GM19395 (cell line): ENCODE data around the gene TNRC6C.
"Not testable (repeated sequence)": the region's sequence is repeated elsewhere in the genome, so short reads cannot be mapped to it uniquely, and the experiment has no call there.

Experiments
- ATAC-seq: cut with Tn5 transposase; IDR thresholded peaks from one replicate; pipeline ENCODE4 v1.9.1; 2021; ENCODE audit warnings: mild to moderate bottlenecking, moderate library complexity; ENCODE audit not compliant: unreplicated experiment

Gene TNRC6C

DNA sequence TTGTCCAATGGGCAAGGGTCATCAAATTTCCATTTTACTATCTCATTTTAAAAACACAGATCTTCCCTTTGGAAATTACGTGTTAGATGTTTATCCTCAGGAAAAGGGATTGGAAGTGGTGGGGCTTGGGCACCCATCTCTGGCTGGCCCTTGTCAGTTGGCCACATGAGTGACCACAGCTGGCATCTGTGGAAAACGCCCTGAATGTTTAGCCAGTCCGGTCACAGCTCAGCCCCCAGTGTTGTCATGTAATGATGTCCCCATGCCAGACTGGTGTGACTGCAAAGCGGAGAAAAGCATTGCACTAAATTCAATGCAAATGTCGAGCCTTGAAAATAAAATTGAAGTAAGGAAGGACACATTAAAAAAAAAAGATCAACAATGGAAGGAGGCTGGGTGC, 117.0 kb downstream of the TNRC6C start:
- no peak for ATAC-seq

DNA sequence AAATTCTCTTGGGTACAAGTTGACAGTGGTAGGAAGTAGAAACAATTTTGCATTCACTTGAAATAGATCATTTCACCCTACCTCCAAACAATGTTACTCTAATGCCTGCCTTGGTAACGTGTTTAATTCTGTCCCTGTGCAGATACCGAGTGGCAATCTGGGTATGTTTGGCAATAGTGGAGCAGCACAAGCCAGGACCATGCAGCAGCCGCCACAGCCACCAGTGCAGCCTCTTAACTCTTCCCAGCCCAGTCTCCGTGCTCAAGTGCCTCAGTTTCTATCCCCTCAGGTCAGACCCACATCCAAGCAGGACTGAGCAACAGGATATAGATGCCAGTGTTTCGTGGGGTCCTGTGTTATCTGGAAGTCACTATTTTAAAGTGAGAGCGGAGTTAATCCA, 120.8 kb downstream of the TNRC6C start:
- no peak for ATAC-seq

DNA sequence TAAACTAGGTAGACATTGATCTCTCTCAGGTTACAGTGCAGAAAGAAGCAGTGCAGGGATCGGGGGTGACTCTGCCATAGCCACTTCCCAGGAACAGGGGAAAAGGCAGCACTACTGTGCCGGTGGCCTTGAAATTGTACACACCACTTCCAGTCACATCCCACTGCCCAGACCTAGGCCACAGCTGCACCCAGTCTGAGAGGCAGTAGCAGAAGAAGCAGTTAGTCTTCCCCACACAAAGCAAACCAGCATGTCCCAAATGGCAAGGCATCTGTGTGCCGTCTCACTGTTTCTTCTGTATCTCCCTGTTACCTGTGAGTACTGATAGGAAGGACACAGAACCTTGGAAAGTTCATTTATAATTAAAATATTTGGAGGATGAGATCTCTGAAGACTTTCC, 123.0 kb downstream of the TNRC6C start:
- no peak for ATAC-seq

DNA sequence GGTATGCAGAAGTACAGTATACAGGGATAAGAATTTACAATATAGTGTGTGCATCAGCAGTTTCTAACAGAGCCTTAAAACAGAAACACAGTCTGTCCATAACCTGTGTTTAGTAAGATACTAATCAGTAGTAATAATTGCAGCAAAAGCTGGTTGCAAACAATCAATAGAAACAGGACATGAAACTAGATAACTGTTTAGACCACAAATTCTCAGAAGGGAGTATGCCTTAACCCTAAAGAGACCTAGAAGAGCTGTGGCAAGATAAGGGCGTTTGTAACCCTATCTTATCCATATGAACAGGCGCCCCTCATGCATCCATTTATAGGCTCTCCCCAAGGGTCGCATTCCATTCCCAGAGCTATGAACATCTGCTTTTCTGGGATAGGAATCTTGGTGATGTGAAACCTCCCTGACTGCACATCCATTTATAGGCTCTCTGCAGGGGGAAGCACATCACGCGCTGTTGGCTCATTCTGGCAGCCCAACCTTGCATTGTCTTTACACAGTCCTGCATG, 123.9 kb downstream of the TNRC6C start:
- not testable (repeated sequence) for ATAC-seq

DNA sequence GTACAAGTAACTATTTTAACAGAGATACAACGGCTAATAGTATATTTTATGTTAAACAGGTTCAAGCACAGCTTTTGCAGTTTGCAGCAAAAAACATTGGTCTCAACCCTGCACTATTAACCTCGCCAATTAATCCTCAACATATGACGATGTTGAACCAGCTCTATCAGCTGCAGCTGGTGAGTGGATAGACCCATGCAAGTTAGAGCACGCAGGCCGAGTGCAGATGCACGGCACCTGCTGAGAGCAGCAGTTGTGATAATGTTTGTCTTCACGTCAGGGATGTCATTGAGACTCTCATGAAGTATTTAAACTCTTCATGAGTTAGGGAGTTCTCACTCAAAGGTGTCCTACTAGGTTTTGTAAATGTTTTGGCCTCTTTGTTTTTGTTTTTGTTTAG, 124.5 kb downstream of the TNRC6C start:
- ATAC-seq: no peak

DNA sequence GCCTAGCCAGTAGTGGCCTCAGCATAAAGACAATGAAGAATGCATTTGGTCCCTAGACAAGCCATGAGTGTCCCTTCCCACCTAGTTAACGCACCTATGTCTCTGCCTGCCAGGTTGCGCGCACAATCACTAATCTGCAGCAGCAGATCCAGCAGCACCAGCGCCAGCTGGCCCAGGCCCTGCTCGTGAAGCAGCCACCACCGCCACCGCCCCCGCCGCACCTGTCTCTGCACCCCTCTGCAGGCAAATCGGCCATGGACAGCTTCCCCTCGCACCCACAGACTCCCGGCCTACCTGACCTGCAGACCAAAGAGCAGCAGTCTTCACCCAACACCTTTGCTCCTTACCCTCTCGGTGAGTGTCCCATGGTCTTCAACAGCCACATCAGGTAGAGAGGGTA, 128.2 kb downstream of the TNRC6C start:
- no peak for ATAC-seq

DNA sequence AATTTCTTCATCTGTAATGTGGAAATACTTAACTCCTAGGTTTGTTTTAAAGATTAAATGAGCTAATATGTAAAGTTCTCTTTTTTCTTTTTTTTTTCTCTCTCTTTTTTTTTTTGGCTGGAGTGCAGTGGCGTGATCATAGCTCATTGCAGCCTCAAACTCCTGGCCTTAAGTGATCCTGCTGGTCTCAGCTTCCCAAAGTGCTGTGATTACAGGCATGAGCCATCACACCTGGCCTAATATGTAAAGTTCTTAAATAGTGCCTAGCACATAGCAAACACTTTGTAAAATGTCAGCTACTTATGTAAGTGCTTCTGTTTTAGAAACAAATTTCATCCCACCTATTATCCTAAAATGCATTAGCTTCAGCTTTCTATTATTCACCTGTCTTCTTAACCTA, 130.0 kb downstream of the TNRC6C start:
- no peak for ATAC-seq

DNA sequence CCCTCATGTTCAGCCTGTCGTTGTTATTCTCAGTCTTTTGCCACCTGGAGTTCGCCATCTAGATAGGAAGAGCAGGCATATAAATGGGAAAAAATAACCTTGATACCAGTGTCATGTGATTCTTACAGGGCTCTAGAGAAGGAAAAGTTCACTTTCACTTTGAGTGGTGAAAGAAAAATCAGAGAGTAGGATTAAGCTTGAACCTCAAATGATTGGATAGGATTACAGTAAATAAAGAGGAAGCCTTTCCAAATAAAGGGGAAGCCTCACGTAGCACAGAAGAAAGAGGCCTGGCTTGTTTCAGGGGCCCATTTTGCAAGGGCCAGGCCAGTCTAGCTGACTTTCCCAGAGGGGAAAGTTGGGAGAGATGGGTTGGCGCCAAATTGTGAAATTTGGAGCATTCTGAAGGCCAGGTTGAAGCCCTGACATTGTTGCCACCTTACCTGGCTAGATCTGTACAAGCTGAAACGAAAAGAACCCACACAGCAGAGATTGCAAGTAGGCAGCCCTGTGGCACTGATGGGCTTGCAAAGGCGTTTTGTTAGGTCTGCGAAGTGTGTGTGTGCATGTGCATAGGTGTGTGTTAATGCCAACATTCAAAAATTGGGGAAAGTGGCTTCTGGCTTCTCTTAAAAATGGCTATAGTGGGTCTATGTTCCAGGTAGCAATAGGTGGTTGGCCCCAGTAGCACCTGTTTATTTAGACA, 131.2 kb downstream of the TNRC6C start:
- ATAC-seq: no peak

DNA sequence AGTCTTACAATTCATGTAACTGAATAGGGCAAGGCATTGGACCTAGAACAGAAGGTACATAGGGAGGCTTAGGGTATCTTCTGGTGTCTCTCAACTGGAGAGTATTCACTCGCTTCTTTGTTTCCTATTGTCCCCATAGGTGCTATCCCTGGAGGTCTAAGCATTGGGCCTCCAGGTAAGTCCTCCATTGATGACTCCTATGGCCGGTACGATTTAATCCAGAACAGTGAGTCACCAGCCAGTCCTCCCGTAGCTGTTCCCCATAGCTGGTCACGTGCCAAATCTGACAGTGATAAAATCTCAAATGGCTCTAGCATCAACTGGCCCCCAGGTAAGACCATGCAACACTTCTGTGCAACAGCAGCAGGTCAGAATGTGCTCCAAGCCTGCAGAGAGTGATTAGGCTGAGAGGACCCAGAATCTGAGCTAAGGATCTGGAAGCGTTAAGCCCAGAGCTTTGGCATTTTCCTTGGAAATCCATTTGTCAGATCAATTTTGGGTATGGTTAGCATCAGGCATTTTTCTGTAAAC, 134.4 kb downstream of the TNRC6C start:
- no peak for ATAC-seq

DNA sequence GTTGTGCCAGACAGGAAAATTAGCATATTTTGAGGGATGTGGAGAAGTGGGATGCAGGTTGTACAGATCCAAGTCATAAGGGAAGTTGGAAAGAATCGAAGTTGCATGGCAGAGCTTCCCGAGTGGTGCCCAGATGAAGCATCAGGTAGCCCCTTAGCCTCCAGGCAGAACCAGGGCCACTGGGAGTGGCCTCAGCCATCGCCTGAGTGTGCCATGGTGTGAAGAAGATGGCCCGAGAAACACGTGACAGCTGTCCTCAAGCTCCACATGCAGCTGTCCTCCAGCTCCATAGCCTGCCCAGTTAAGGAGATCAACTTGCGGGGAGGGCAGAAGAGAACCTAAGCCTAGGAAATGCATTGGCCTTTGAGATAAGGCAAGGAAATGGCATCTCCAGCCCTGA, 136.5 kb downstream of the TNRC6C start:
- ATAC-seq: no peak

DNA sequence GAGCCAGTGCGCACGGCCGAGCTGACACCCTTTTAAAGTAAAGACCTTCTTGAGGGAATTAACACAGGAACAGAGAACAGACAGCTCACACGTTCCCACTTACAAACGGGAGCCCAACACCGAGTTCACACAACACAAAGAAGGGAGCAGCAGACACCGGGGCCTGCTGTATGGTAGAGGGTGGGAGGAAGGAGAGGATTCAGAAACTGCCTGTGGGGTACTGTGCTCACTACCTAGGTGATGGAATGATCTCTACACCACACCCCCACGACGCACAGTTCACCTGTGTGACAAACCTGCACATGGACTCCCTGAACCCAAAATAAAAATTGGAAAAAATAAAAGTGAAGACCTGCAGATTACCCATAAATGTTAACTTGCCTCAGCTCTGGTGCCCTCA, 137.6 kb downstream of the TNRC6C start:
- no peak for ATAC-seq

DNA sequence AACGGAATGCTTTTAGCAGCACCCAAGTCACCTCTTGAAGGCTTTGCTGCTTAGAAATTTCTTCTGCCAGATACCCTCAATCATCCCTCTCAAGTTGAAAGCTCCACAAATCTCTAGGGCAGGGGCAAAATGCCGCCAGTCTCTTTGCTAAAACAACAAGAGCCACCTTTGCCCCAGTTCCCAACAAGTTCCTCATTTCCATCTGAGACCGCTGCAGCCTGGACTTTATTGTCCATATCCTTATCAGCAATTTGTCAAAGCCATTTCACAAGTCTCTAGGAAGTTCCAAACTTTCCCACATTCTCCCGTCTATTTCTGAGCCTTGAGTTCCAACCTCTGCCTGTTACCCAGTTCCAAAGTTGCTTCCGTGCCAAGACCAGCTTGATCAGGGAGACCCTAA, 142.6 kb downstream of the TNRC6C start:
- no peak for ATAC-seq

DNA sequence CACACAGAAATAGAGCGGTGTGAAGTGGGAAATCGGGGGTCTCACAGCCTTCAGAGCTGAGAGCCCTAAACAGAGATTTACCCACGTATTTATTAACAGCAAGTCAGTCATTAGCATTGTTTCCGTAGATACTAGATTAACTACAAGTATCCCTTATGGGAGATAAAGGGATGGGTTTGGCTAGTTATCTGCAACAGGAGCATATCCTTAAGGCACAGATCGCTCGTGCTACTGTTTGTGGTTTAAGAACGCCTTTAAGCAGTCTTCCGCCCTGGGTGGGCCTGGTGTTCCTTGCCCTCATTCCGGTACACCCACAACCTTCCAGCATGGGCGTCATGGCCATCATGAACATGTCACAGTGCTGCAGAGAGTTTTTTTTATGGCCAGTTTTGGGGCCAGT, 143.0 kb downstream of the TNRC6C start:
- no peak for ATAC-seq

DNA sequence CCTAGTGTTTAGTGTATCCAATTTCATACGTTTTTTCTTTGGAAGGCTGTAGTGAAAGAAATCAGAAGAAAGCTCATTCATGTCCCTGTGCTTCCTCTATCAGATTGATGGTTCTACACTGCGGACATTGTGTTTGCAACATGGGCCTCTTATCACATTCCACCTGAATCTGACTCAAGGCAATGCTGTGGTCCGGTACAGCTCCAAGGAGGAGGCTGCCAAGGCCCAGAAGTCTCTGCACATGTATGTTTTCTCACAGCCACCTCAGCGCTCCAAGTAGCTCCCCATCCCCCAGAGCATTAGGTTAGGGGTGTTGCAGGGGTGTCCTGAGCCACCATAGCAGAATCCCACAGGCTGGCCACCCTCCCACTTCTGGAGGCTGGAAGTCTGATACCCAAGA, 144.8 kb downstream of the TNRC6C start:
- ATAC-seq: no peak

DNA sequence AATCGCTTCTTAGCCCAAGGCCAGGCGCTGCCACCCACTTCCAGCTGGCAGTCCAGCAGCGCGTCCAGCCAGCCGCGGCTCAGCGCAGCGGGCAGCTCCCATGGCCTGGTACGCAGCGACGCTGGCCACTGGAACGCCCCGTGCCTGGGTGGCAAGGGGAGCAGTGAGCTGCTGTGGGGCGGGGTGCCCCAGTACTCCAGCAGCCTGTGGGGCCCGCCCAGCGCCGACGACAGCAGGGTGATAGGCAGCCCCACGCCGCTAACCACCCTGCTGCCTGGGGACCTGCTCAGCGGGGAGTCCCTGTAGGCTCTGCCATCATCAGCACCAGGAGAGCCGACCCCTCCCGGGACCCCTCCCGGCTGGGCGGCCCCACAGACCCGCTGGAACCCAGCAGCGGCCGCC, 146.0 kb downstream of the TNRC6C start:
- ATAC-seq: no peak

DNA sequence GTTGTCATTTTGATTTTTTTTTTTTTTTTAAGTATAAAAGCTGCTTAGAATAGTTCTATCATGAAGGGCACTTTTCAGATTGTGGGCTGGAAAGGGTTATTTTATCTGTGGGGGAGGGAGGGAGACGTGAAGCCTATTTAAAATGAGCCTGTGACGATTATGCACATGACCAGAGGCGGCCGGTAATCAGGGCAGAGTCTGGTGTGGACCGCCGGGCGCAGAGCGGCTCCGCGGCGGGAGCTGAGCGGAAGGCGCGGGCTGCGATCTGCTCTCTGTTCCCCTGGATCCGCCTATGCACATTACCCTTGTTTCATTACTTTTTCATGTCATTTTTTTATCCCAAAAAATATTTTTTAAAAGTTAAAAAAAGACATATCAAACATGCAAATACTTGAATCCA, 146.6 kb downstream of the TNRC6C start:
- ATAC-seq: no peak

DNA sequence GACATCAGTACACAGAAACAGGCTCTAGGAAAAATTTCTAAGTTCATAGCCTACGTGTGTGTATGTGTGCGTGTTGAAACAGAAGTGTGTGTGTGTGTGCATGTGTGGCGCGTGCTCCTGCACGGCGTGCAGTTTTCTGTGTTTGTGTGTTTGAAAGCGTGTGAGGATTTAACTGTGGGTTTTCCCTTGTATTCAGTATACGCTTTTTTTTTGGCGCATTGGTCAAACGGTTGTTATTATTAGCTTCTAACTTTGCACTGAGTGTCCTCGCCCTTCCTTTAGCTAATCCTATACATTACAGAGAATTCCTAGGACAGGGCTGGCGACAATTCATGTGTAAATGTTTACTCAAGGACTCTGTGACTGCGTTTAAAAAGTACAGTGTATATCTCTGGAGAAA, 147.0 kb downstream of the TNRC6C start:
- no peak for ATAC-seq

DNA sequence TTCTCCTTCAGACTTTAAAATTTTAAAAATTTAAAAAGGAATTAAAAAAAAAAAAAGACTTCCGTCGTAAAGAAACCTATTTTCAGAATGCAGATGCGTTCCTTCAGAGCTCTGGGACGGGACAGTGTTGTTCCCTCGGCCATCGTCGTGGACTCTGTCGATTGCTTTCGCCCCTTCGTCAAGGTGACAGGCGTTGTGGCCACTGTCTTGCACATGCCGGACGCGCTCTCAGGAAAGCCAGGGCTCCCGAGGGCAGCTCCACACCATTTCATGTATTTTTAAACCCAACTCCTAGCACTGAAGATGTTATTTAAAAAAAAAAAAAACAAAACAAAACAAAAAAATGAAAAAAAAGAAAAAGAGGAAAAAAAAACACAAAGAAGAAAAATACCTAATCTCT, 147.7 kb downstream of the TNRC6C start:
- no peak for ATAC-seq

DNA sequence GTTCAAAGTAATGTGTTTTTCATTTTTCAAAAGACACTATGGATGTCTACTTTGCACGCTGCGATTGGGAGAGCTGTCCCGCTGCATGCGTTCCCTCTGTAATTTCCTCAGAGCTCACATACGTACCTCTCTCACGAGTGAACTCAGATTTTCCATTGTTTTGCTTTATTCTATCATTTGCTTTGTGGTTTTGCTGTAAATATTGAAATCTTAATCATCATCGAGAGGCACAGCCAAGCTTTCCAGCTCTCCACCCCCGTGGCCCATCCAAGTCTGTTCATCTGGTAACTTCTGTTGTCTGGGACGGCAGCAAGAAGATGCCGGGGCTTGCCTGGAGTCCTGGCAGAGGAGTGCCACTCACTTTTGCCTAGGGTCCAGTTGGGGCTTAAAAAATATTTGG, 149.0 kb downstream of the TNRC6C start:
- no peak for ATAC-seq

DNA sequence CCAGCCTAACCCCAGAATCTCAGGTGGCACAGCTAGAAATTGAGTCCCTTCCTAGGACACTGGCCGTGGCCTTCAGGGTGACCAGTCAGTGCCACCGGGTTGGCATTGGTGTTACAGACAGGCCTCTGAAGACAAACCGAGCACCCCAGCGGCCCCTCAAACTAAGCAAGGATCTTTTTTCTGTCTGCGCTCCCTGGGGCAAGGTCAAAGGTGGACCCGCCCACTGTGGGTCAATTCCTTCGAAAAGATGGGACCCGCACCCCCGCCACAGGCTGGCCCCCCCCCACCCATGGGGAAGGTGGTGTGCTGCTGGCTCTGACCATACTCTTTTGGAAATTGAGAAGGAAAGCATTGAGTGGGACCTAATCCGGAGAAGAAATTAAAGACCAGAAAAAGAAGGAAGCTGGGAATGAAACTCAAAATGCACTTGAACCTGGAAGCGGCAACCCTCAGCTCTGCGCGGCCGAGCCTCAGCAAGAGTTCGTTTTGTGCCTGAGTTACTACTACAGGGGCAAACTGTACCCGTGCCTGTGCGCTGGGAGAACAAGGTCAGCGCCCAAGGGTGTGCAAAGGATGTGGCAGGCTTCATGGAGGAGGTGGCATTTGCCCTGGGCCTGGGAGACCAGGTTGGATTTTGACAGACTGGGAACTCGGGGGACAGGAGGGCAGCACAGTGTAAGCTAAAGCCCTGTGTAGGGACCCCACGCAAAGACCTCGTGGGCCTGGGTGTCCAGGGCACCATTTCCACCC, 149.6 kb downstream of the TNRC6C start:
- no peak for ATAC-seq

DNA sequence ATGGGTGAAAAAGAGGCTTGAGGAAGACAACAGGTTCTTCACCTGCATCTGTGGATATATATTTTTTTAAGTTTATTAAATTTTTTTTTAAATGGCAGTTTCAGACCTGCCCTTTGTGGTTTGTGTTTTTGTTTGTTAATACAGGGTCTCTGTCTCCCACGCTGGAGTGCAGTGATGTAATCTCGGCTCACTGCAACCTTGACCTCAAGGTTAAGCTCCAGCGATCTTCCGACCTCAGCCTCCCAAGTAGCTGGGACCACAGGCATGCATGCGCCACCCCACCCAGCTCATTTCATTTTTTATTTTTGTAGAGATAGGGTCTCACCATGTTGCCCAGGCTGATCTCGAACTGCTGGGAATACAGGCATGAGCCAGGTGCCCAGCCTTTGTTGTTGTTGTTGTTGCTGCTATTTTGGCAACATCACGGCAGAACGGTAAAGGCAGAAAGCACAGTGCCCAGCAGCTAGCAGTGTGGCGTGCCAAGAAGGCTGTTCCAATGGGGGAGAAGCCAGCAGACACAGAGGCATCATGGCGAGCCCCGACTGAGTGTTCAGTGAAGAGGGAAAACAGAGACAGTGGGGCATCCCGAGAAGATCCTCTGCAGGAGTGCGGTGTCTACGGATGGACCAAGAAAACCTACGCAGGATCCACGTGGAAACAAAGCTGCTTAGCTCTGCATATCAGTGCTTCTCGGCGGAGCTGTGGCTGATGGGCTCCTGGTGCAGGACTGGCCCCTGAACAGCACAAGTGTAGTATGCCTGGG, 150.4 kb downstream of the TNRC6C start:
- ATAC-seq: no peak

DNA sequence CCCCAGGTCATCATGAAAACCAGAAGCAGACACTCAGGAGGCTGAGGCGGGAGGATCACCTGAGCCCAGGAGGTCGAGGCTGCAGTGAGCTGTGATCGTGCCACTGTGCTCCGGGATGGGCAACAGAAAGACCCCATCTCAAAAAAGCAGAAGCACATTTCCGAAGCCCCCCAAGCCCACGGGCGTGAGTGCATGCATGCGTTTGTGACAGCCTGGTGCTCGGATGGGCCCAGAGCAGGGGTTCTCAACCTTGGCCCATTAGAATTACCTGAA, 150.9 kb downstream of the TNRC6C start:
- ATAC-seq: no peak
